ENCODE data around the gene ZNF839.

DNA sequence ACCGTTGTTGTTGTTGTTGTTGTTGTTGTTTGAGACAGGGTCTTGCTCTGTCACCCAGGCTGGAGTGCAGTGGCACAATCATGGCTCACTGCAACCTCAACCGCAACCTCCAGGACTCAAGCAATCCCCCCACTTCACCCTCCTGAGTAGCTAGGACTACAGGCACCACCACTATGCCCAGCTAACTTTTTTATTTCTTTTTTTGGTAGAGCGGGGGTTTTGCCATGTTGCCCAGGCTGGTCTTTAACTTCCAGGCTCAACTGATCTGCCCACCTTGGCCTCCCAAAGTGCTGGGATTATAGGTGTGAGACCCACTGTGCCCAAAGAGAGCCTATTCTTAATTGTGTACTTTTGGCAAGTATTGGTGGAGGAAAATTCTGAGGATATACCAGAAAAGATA is 40.3 kb upstream of the ZNF839 start:
- TF ChIP-seq, protein P1, sequence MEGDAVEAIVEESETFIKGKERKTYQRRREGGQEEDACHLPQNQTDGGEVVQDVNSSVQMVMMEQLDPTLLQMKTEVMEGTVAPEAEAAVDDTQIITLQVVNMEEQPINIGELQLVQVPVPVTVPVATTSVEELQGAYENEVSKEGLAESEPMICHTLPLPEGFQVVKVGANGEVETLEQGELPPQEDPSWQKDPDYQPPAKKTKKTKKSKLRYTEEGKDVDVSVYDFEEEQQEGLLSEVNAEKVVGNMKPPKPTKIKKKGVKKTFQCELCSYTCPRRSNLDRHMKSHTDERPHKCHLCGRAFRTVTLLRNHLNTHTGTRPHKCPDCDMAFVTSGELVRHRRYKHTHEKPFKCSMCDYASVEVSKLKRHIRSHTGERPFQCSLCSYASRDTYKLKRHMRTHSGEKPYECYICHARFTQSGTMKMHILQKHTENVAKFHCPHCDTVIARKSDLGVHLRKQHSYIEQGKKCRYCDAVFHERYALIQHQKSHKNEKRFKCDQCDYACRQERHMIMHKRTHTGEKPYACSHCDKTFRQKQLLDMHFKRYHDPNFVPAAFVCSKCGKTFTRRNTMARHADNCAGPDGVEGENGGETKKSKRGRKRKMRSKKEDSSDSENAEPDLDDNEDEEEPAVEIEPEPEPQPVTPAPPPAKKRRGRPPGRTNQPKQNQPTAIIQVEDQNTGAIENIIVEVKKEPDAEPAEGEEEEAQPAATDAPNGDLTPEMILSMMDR (IDR thresholded peaks at IDR 0.05) = no peak
- no peak for TF ChIP-seq ZFP36 (IDR thresholded peaks at IDR 0.05; ENCODE audit: borderline replicate concordance, partially characterized antibody)
- no peak for TF ChIP-seq POLR2A (IDR thresholded peaks at IDR 0.05; ENCODE audit: low read length)
- no peak for TF ChIP-seq MAFK (IDR thresholded peaks at IDR 0.05; ENCODE audit: partially characterized antibody)
- TF ChIP-seq SMC3 (IDR thresholded peaks at IDR 0.05) = no peak
- TF ChIP-seq ZSCAN20 (CRISPR knock-in tag; IDR thresholded peaks at IDR 0.05) = no peak
- TF ChIP-seq, protein P2, sequence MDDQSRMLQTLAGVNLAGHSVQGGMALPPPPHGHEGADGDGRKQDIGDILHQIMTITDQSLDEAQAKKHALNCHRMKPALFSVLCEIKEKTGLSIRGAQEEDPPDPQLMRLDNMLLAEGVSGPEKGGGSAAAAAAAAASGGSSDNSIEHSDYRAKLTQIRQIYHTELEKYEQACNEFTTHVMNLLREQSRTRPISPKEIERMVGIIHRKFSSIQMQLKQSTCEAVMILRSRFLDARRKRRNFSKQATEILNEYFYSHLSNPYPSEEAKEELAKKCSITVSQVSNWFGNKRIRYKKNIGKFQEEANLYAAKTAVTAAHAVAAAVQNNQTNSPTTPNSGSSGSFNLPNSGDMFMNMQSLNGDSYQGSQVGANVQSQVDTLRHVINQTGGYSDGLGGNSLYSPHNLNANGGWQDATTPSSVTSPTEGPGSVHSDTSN (IDR thresholded peaks at IDR 0.05) = no peak
- no peak for TF ChIP-seq RARB (CRISPR knock-in tag; IDR thresholded peaks at IDR 0.05)
- TF ChIP-seq BHLHE40 (IDR thresholded peaks at IDR 0.05; ENCODE audit: low read depth, low read length) = no peak
